Thyroid gland (tissue), 4 donors: Measurements from ENCODE around the gene TANGO2. TPM values are rescaled to one million over a fixed set of nuclear protein-coding genes. Genes with fewer than 3 reads are reported as not detected.

ENCODE experiments used
- DNase-seq, 2 donors: peaks; one replicate each; pipeline ENCODE4 v3.0.0-alpha.2; 2019
- H3K27ac ChIP-seq, 3 donors: fragments of 200-600 bp; sonication (generic); 1 replicate in 2 of 3; 2 replicates in 1 of 3; pipeline ENCODE4 v1.5.1; 2016 to 2019; ENCODE audit warnings: mild to moderate bottlenecking in 1 of 3, moderate library complexity in 1 of 3
- H3K27me3 ChIP-seq: fragments of 200-600 bp; sonication (generic); one replicate; pipeline ENCODE4 v1.5.1; 2019
- H3K36me3 ChIP-seq, 2 donors: fragments of 200-600 bp; sonication (generic); one replicate each; pipeline ENCODE4 v1.5.1; 2016 to 2019
- H3K4me1 ChIP-seq, 2 donors: fragments of 200-600 bp; sonication (generic); one replicate each; pipeline ENCODE4 v1.5.1; 2017 to 2019
- H3K4me3 ChIP-seq, 3 donors: fragments of 200-600 bp; sonication (generic); replicated peaks in 1 of 3; 1 replicate in 2 of 3; 2 replicates in 1 of 3; pipeline ENCODE4 v1.5.1; 2016; ENCODE audit warnings: mild to moderate bottlenecking in 1 of 3
- H3K9me3 ChIP-seq: fragments of 200-600 bp; sonication (generic); one replicate; pipeline ENCODE4 v1.5.1; 2017
- POLR2A ChIP-seq, 2 donors: fragments of 450-650 bp; IDR thresholded peaks; one replicate each; pipeline ENCODE4 v1.6.1; 2017; ENCODE audit warnings: antibody characterized with exemption in 2 of 2, mild to moderate bottlenecking in 2 of 2, moderate library complexity in 1 of 2
- WGBS, 2 donors: methylation state at CpG; one replicate each; pipeline ENCODE4 v1.1.5; 2017; 5-methylcytosine and 5-hydroxymethylcytosine counted together
- intact Hi-C: fragments of 100-400 bp; cut with DNase I; formaldehyde crosslinking; loops from one replicate; pipeline ENCODE4 v1.15.1; 2023
- total RNA-seq, 4 donors: library from RNA; depleted of rRNA; stranded (reverse); fragments of >200 nt; gene quantifications; one replicate each; pipeline ENCODE4 v1.2.3, GENCODE V29; 2016
- TF ChIP-seq, protein P1 (sequence below), 6 experiments: fragments of 200-600 bp in 3 of 6; fragments of 450-650 bp in 3 of 6; sonication (generic) in 3 of 6; IDR thresholded peaks; one replicate each; pipeline ENCODE4 v1.5.1; 2016 to 2019; ENCODE audit warnings: antibody characterized with exemption in 6 of 6, mild to moderate bottlenecking in 2 of 6, inconsistent platforms in 1 of 6, moderate library complexity in 1 of 6

Gene TANGO2
- total RNA-seq, 4 donors from 2014 or later, result 50.3 to 82.7 (median 65.2) TPM

DNA sequence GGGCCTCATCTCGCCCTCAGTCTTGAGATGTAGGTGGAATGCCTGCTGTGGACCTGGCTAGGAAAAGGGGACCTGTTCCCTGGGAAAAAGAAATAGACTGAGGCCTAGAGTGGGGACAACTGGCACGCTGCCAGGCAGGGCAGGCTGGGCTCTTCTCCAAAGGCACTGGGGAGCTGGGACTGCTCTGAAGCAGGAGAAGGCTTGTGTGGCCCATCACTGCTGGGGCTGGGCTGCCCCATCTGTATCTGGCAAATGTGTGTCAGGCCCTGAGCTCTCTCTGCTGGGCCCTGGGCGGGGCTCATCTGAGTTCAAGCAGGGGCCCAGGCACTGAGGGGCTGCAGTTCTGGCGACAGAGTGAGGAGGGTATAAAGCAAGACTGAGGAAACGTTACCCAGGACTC lies 37.2 kb upstream of the TANGO2 start:
- H3K9me3 ChIP-seq, result no peaks in the 10 kb centered on the region
- DNase-seq, result peak; percentile 51 to 59
- peaks cover 52 to 68% of the 10 kb centered on the region in 2 donors for H3K4me1 ChIP-seq
- peaks cover 3 to 9% of the 10 kb centered on the region in 2 donors for H3K36me3 ChIP-seq
- TF ChIP-seq, protein P1, sequence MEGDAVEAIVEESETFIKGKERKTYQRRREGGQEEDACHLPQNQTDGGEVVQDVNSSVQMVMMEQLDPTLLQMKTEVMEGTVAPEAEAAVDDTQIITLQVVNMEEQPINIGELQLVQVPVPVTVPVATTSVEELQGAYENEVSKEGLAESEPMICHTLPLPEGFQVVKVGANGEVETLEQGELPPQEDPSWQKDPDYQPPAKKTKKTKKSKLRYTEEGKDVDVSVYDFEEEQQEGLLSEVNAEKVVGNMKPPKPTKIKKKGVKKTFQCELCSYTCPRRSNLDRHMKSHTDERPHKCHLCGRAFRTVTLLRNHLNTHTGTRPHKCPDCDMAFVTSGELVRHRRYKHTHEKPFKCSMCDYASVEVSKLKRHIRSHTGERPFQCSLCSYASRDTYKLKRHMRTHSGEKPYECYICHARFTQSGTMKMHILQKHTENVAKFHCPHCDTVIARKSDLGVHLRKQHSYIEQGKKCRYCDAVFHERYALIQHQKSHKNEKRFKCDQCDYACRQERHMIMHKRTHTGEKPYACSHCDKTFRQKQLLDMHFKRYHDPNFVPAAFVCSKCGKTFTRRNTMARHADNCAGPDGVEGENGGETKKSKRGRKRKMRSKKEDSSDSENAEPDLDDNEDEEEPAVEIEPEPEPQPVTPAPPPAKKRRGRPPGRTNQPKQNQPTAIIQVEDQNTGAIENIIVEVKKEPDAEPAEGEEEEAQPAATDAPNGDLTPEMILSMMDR (IDR thresholded peaks at IDR 0.05), result no peak
- H3K27ac ChIP-seq, result peak overlapping the region in 2 of 3 donors; percentile 7 to 28
- 72 to 81% methylated on average over 5 of the region's 5 CpGs for WGBS, 2 donors
- intact Hi-C loops, result no loop called here
- no peak overlapping the region for H3K4me3 ChIP-seq
- no peaks in the 10 kb centered on the region for H3K27me3 ChIP-seq

DNA sequence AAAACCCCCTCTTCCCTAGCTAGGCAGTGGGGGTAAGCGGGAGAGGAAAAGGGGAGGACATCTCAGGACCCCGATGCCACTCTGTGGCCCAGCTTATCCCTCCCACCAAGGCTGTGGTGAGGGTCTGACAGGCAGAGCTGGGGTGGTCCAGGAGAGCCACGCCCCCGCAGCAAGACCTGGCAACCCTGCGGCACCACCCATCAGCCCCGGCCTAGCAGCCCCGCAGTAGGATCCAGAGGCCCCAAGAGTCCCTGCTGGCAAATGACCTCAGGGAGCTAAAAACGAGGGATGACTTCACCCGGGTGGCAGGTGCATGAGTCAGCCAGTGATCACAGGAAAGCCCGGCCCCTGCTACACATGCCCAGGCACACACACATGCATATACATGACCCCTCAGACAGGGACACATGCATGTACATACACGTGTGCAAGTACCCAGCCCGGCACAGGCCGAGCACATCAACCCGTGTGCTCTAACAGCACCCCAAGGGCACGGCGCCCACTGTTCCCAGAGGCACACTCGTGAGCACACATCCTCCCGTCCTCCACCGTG lies 36.6 kb upstream of the TANGO2 start:
- intact Hi-C loops, result no loop called here
- Histone ChIP-seq H3K4me1 (peaks cover 52 to 73% of the 10 kb centered on the region in 2 donors), H3K27me3 (no peaks in the 10 kb centered on the region), H3K4me3 (no peak overlapping the region), H3K36me3 (peaks cover 0 to 6% of the 10 kb centered on the region in 2 donors), H3K9me3 (no peaks in the 10 kb centered on the region), H3K27ac (peak overlapping the region in 1 of 3 donors; percentile 7)
- TF ChIP-seq, protein P1 (IDR thresholded peaks at IDR 0.05), result no peak
- no peak for TF ChIP-seq POLR2A (IDR thresholded peaks at IDR 0.05)
- DNase-seq, result peak in 1 of 2 donors; percentile 39
- WGBS, 2 donors, result 72 to 84% methylated on average over 13 of the region's 19 CpGs

DNA sequence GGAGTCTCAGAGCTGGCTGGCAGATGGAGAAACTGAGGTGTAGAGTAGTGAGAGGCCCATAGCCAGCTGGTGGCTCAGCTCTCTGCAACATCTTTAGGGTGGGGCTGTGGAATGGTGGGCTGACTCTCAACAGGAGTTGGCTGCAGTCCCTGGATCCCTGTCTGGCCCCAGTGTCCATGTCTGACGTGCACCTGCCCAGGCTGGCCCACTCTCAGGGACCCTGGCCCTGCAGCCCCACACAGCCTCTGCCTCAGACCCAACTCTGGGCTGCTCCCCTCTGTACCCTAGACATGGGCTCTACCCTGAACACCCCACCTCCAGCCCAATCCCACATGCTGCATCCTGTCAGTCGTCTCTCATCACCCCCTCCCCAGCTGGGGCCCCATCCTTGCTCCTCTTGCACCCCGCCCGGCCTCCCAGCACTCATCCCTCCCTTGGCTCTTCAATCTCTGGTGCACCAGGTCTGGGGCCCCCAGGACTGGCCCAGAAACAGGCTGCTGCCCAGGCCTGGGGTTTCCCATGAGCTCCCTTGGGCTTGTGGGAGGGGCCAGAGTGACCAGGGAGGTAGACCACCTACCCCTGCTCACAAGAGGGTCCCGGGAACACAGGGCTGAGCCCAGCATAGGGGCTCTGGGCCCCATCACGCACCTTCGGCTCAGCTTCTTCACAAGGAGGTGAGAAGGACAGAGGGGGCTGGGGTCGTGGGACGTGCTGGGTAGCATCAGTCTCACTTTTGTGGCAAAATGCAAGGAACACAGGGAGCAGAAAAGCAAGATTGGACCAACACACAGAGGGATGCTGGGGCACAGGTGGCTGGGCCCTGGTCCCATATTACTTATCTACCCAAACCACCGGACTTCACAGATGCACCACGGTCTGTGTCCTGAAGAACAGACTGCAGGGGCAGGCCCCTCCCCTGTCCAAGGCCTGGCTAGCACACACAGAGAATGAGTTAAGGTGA lies 35.8 kb upstream of the TANGO2 start:
- Histone ChIP-seq H3K27ac (no peak overlapping the region), H3K4me1 (peaks cover 59 to 80% of the 10 kb centered on the region in 2 donors), H3K36me3 (no peaks in the 10 kb centered on the region), H3K9me3 (no peaks in the 10 kb centered on the region), H3K4me3 (no peak overlapping the region), H3K27me3 (no peaks in the 10 kb centered on the region)
- intact Hi-C loops, result no loop called here
- DNase-seq, result no peak
- WGBS, 2 donors, result 59 to 77% methylated on average over 7 to 10 of the region's 11 CpGs
- no peak for TF ChIP-seq POLR2A (IDR thresholded peaks at IDR 0.05)
- TF ChIP-seq, protein P1 (IDR thresholded peaks at IDR 0.05), result no peak

DNA sequence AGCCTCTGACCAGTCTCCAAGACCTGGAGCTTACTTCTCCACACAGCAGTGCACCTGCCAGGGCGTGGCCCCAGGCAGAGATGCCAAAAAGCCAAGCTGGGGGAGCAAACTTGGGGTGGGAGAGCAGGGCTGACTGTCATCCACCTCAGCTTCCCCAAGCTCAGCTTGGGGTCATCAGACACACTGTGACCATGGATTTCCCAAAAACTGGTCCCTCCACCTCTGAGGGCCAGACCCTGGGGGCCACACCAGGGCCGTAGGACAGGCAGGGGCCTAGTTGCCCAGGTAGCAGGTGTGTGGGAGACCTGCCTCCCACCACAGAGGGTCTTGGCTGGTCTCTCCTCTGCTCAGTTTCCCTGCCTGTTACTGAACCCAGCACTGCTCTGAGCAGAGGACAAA lies 34.9 kb upstream of the TANGO2 start:
- no peak for TF ChIP-seq POLR2A (IDR thresholded peaks at IDR 0.05)
- TF ChIP-seq, protein P1 (IDR thresholded peaks at IDR 0.05), result no peak
- intact Hi-C loops, result no loop called here
- DNase-seq, result no peak
- Histone ChIP-seq H3K4me1 (peaks cover 60 to 81% of the 10 kb centered on the region in 2 donors), H3K4me3 (peak overlapping the region in 2 of 3 donors; percentile 49 to 57), H3K27me3 (no peaks in the 10 kb centered on the region), H3K36me3 (no peaks in the 10 kb centered on the region), H3K9me3 (no peaks in the 10 kb centered on the region), H3K27ac (peak overlapping the region; percentile 81 to 89 (median 88))
- WGBS, 2 donors, result 63% methylated on average over 1 of the region's 2 CpGs; no CpG with 5 or more reads in 1 of the 2 donors
